Lower leg skin (tissue), 4 donors: ENCODE results near the gene IGSF21. TPM values are rescaled to one million over a fixed set of nuclear protein-coding genes. Genes with fewer than 3 reads are reported as not detected.

Source experiments
- DNase-seq, 2 donors: peaks; one replicate each; pipeline ENCODE4 v3.0.0-alpha.2; 2019; ENCODE audit warnings: low spot score in 2 of 2
- H3K4me3 ChIP-seq: fragments of 200-600 bp; sonication (generic); 2 replicates; pipeline ENCODE4 v1.5.1; 2017; ENCODE audit warnings: mild to moderate bottlenecking, low read depth; ENCODE audit not compliant: poor library complexity, severe bottlenecking
- POLR2A ChIP-seq, 2 donors: fragments of 450-650 bp; IDR thresholded peaks; one replicate each; pipeline ENCODE4 v1.6.1; 2016 to 2017; ENCODE audit warnings: antibody characterized with exemption in 2 of 2, mild to moderate bottlenecking in 1 of 2, moderate library complexity in 1 of 2
- WGBS, 2 donors: methylation state at CpG; one replicate each; pipeline ENCODE4 v1.1.5; 2018; 5-methylcytosine and 5-hydroxymethylcytosine counted together
- intact Hi-C: fragments of 100-400 bp; cut with DNase I; formaldehyde crosslinking; loops from one replicate; pipeline ENCODE4 v1.15.0; 2023; ENCODE audit warnings: low total_unique reads
- total RNA-seq, 4 donors: library from RNA; depleted of rRNA; stranded (reverse); fragments of >200 nt; gene quantifications; one replicate each; pipeline ENCODE4 v1.1.0, GENCODE V29; 2016
- TF ChIP-seq, protein P1 (sequence below), 3 donors: fragments of 450-650 bp; IDR thresholded peaks; one replicate each; pipeline ENCODE4 v1.5.1; 2016; ENCODE audit warnings: antibody characterized with exemption in 3 of 3, mild to moderate bottlenecking in 3 of 3, moderate library complexity in 2 of 3

Gene IGSF21
- total RNA-seq, 4 donors from 2014 or later = 0.66 to 3.0 (median 1.3) TPM

DNA sequence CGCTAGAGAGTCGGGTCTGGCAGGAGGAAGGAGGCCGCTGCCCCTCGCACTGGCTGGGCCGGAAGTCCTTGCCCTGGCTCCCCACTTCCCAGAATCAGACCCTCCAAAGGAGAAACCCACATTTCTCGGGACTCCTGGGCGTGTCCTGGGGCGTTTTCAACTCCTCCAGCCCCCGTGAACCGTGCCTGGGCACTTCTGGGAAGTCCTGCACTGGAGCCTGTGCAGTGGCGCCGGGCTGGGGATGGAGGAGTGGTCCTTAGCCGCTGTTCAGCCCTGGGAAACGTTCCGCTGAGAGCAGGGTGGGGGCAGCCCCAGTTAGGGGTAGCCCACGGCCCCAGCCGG is 3.0 kb downstream of the IGSF21 start:
- TF ChIP-seq POLR2A (IDR thresholded peaks at IDR 0.05) = no peak
- TF ChIP-seq, protein P1, sequence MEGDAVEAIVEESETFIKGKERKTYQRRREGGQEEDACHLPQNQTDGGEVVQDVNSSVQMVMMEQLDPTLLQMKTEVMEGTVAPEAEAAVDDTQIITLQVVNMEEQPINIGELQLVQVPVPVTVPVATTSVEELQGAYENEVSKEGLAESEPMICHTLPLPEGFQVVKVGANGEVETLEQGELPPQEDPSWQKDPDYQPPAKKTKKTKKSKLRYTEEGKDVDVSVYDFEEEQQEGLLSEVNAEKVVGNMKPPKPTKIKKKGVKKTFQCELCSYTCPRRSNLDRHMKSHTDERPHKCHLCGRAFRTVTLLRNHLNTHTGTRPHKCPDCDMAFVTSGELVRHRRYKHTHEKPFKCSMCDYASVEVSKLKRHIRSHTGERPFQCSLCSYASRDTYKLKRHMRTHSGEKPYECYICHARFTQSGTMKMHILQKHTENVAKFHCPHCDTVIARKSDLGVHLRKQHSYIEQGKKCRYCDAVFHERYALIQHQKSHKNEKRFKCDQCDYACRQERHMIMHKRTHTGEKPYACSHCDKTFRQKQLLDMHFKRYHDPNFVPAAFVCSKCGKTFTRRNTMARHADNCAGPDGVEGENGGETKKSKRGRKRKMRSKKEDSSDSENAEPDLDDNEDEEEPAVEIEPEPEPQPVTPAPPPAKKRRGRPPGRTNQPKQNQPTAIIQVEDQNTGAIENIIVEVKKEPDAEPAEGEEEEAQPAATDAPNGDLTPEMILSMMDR (IDR thresholded peaks at IDR 0.05) = no peak
- intact Hi-C loops = no loop called here
- DNase-seq = no peak
- H3K4me3 ChIP-seq = no peak overlapping the region
- 0 to 3% methylated on average over 3 to 13 of the region's 17 CpGs for WGBS, 2 donors

DNA sequence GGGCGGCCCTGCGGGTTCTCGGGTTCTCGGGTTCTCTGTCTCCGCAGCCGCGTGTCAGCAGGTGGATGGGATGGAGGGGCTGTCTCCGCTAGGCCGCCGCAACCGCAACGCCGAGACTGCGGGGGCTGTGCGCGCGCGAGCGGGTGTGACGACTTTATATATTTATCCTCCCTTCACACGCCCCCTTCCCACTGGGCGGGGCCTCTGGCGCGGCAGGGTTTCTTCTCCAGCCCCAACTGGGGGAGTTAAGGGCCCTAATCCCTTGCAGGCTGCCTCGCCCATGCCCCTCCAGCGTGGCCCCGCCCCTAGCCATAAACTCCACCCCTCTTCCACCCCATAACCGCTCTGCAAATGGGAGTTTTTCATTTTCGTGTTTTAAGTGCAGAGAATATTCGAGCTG is 3.4 kb downstream of the IGSF21 start:
- H3K4me3 ChIP-seq = no peak overlapping the region
- DNase-seq = no peak
- WGBS, 2 donors = 1 to 4% methylated on average over 11 to 17 of the region's 30 CpGs
- intact Hi-C loops = no loop called here
- TF ChIP-seq POLR2A (IDR thresholded peaks at IDR 0.05) = no peak
- TF ChIP-seq, protein P1 (IDR thresholded peaks at IDR 0.05) = no peak

DNA sequence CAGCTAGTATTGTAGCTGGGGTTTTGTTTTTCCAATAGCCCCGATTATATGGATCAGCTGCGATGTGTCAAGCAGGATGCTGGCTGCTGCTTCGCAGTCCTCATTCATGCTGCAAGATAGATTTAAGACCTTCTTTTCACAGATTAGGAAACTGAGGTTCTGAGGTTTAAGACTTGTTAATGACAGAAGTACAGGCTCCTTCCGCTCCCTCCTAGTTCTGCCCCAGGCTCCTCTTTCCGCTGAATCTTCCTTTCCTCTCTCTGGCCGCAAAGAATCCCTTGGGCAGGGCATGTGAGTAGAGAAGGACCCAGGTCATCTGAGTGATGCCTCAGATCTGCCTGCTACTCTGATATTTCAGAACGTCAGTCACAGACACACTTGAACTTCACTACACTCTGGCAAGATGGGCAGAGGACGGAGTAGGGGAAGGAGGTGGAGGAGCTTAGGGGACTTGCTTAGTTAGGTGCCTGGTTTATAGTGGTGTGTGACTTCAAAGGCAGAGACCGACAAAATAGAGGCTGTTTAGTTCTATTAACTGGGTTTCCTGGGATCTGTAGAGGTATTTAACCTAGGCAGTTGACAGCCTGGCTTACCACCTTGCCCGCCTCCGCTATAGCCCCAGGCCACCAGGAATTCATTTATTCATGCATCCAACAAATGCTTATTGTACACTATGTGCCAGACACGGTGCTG is 4.2 kb downstream of the IGSF21 start:
- TF ChIP-seq POLR2A (IDR thresholded peaks at IDR 0.05) = no peak
- TF ChIP-seq, protein P1 (IDR thresholded peaks at IDR 0.05) = no peak
- WGBS, 2 donors = 29 to 47% methylated on average over 12 of the region's 12 CpGs
- no peak overlapping the region for H3K4me3 ChIP-seq
- intact Hi-C loops = no loop called here
- no peak for DNase-seq

DNA sequence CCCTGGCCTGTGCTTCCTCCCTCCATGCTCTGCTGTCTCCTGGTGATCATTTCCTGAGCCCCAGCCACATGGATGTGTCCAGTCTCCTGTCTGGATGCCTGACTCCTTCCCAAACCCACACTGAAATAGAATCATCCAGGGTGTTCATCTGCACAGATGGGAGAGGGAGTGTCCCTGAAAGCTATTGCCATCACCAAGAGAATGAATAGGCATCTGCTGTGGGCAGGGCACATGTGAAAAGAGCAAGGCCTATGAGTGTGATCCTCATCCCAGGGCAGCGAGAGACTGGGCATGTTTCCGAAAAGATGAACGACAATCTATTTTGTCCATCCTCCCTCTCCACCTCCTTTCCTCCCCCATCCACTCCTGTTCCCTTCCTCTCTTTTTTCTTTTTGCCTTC is 5.0 kb downstream of the IGSF21 start:
- H3K4me3 ChIP-seq = no peak overlapping the region
- TF ChIP-seq POLR2A (IDR thresholded peaks at IDR 0.05) = no peak
- TF ChIP-seq, protein P1 (IDR thresholded peaks at IDR 0.05) = no peak
- intact Hi-C loops = no loop called here
- 93 to 99% methylated on average over 3 of the region's 3 CpGs for WGBS, 2 donors
- DNase-seq = no peak

DNA sequence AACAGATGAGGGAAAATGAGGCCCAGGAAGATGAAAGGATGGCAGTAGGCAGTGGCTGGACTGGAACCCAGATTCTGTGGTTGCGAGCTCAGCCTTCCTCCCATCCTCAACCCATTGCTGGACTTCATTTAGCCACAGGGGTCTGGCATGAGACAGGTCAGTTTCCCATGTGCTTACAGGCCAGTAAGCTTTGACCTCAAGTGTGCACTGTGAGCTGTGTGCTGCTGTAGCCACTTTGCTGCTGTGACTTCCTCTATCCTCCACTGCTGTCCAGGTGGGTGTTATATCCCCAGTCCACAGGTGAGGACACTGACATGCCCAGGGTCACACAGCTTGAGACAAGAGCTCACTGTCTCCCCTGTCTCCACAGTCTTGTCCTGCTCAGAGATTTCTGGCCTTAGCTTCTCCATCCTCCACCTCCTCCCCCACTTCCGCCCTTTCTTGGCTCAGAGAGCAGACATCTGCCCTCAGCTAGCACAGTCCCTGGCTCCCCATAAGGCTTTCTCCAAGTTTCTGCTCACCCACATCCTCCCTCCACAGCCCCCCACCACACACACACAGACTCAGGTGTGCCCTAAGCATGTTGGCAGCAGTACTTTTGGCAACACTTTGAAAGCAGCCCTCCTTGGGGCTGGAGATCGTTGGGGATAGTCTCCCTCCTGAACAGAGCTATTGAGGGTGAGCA is 7.3 kb downstream of the IGSF21 start:
- H3K4me3 ChIP-seq = no peak overlapping the region
- no peak for TF ChIP-seq POLR2A (IDR thresholded peaks at IDR 0.05)
- TF ChIP-seq, protein P1 (IDR thresholded peaks at IDR 0.05) = no peak
- intact Hi-C loops = no loop called here
- WGBS, 2 donors = 67 to 81% methylated on average over 3 of the region's 3 CpGs
- DNase-seq = no peak
